Measurements from ENCODE around the gene DNHD1.

GRCh38 chr11:6497069-6497839, at the start of gene DNHD1:
- TF ChIP-seq TCF12 (IDR thresholded peaks at IDR 0.05; ENCODE audit: low read depth) (no peak), CREB1 (IDR thresholded peaks at IDR 0.05; ENCODE audit: low read depth) (no peak), RAD21 (IDR thresholded peaks at IDR 0.05; ENCODE audit: low read depth) (no peak), EGR1 (IDR thresholded peaks at IDR 0.05) (no peak)
- TF ChIP-seq, protein P1, sequence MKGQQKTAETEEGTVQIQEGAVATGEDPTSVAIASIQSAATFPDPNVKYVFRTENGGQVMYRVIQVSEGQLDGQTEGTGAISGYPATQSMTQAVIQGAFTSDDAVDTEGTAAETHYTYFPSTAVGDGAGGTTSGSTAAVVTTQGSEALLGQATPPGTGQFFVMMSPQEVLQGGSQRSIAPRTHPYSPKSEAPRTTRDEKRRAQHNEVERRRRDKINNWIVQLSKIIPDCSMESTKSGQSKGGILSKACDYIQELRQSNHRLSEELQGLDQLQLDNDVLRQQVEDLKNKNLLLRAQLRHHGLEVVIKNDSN (IDR thresholded peaks at IDR 0.05): no peak

All from Ishikawa (cell line).